Testis (tissue), 2 donors: ENCODE results near the gene PROKR2.

Source experiments
- POLR2A ChIP-seq: fragments of 450-650 bp; IDR thresholded peaks from one replicate; pipeline ENCODE4 v1.6.1; 2017; ENCODE audit warnings: antibody characterized with exemption, mild to moderate bottlenecking, moderate library complexity
- TF ChIP-seq, protein P1 (sequence below), 3 experiments: fragments of 450-650 bp in 2 of 3; fragments of 200-600 bp in 1 of 3; sonication (generic) in 1 of 3; IDR thresholded peaks; one replicate each; pipeline ENCODE4 v1.5.1; 2016 to 2019; ENCODE audit warnings: antibody characterized with exemption in 3 of 3, mild to moderate bottlenecking in 2 of 3, moderate library complexity in 1 of 3

- TF ChIP-seq, protein P1, sequence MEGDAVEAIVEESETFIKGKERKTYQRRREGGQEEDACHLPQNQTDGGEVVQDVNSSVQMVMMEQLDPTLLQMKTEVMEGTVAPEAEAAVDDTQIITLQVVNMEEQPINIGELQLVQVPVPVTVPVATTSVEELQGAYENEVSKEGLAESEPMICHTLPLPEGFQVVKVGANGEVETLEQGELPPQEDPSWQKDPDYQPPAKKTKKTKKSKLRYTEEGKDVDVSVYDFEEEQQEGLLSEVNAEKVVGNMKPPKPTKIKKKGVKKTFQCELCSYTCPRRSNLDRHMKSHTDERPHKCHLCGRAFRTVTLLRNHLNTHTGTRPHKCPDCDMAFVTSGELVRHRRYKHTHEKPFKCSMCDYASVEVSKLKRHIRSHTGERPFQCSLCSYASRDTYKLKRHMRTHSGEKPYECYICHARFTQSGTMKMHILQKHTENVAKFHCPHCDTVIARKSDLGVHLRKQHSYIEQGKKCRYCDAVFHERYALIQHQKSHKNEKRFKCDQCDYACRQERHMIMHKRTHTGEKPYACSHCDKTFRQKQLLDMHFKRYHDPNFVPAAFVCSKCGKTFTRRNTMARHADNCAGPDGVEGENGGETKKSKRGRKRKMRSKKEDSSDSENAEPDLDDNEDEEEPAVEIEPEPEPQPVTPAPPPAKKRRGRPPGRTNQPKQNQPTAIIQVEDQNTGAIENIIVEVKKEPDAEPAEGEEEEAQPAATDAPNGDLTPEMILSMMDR (IDR thresholded peaks at IDR 0.05): no peak
- no peak for TF ChIP-seq POLR2A
Observed at GRCh38 chr20:5315807-5316187, 957 bp downstream of the PROKR2 start.
